HG02938 (cell line): ENCODE measurements around the gene DSCAML1.

ENCODE experiments used
- ATAC-seq: cut with Tn5 transposase; IDR thresholded peaks from one replicate; pipeline ENCODE4 v1.9.1; 2021; ENCODE audit warnings: mild to moderate bottlenecking, moderate library complexity; ENCODE audit not compliant: unreplicated experiment

Gene DSCAML1

DNA sequence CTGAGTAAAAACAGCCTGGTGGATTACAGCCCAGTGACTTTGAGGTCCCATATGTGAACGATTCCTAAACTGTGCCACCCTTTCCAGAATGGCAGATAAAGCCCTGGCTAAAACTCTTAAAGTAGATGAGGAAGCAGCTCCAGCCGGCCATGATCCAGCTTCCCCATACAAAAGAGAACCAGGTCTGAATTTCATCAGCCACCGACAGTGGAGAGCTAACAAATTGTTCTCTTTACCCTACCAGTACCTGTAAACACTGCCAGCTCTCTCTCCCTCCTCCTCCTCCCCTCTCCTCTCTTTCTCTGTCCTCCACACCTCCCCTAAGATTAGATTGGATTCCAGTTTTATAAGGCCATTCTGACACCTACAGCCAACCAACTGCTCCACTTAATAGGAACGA, 176.9 kb downstream of the DSCAML1 start:
- ATAC-seq, result no peak

DNA sequence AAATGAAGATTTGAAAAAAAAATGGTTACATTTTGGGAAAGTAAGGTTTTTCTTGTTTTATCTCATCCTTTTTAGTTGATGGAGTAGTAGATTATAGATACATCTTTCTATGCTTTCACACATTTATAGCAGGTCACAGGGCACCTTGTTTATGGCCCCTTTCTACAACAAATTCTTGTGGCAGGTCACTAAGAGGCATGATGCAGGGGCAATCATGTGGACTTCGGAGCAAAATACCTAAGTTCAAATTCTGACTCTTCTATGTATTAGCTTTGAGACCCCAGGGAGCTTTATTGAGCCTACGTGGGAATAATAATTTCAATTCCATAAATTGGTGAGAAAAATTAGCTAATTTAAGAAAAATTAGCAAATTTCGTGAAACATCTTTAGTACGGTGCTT, 177.4 kb downstream of the DSCAML1 start:
- ATAC-seq, result no peak

DNA sequence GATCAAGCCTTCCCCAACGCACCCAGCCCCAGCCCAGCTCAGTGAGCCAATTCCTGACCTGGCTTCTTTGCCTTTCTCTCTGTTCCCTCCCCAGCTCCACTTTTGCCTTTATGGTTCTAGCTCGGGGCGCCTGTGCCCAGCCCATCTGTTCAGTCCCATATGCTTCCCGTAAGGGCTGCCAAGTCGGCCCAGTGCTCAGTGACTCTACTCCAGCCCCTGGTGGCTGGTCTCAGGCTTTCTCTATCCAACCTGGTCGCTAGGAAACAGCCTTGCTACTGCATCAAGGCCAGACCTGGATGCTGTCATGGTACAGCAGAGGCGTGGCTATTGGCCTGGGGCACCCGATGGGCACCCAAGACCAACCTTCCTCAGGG, 178.0 kb downstream of the DSCAML1 start:
- ATAC-seq, result no peak

DNA sequence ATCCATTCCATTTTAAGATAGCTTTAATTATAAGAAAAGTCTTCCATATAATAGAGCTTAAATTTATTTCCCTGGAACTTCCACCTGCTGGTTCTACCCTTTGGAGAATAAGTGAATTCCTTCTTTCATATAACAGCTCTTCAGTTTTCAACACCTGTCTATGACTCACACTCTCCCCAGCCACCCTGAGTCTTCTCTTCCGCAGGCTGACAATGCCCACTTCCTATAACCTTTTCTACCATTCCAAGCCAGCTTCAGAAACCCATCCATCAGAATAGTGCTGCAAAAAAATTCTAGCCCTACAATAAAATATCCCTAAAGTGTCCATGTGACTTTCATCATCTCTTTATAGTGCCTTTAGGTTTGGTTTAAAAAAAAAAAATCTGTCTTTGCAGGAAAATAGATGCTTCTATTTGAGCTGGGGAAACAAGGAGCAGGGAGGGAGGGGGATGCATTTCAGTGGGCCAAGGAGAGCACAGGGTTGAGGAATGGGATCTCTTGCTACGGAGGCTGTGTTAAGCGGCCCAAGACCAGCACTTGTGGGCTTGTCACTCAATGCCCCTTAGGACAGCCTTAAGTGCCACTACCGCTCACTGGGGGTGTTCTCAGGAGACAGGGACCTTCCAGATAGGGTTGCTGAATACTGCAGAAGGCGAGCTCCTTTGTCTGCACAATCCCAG, 178.6 kb downstream of the DSCAML1 start:
- ATAC-seq, result no peak

DNA sequence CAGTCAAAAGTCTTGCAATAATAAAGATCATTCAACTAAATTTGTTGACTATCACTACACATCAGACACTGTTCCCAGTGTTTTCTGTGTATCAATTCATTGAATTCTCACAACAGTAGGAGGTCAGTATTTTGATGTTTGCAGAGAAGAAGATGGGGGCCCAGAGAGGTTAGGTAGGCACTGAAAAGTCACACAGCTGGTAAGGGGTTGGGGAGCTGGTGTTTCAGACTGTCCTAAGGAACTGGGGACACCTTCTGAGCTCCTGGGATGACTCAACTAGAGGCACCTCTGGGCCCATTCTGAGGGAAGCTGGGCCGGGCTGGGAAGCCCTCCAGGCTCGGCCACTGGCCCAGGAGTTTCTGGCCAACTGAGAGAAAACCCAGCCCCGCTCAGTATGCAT, 180.0 kb downstream of the DSCAML1 start:
- no peak for ATAC-seq

DNA sequence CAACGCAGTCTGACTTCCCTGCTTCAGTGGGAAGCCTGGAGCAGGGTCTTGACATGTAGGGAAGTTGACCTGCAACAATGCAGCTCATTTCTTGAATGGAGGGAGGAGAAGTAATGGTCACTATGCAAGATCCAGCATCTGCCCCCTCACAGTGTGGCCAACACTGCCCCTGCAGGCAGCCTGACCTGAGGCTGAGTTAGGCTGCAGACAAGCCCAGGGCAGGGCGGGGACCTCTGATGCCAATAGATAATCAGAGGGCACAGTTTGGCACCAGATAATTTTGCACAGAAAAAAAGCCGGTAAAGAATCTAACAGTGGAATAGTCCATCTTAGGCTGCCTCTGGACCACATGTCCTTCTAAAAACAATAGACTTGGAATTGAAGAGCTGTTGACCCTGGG, 182.3 kb downstream of the DSCAML1 start:
- no peak for ATAC-seq

DNA sequence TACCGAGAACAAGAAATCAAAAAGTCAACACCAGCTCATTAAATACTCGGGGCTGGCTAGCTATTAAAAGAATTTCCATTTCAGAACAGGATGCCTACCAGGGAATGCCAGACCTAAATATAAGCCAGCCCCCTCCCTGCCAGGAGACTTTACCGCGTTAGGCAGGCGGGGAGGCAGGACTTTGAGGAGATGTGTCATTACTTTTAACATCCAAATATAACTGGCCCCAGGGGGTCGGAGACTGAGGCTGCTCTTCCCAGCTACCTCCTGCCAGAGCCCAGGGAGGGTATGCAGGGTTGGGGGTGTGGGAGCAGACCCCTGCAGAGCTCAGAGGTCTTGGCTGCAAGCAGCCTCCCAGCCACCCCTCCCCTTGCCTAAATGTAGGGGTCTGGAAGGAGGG, 183.5 kb downstream of the DSCAML1 start:
- ATAC-seq, result no peak

DNA sequence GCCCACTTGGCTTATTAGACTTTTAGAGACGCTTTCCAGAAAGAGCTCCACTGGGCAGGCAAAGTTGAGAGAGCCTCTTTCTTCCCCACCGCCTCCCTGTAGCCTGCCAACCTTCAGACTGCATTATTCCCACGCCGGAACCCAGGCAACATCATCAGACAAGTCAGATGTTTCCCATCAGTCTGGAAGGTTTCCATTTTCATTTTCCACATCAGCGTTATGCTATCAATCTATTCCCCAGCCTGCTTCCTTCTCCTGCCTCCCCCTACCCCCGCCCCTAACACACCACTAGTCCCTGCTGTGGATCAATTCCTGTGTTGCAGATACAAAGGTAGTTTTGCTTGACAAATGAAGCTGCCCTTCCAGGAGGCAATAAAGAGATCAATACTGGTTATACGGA, 184.8 kb downstream of the DSCAML1 start:
- no peak for ATAC-seq

DNA sequence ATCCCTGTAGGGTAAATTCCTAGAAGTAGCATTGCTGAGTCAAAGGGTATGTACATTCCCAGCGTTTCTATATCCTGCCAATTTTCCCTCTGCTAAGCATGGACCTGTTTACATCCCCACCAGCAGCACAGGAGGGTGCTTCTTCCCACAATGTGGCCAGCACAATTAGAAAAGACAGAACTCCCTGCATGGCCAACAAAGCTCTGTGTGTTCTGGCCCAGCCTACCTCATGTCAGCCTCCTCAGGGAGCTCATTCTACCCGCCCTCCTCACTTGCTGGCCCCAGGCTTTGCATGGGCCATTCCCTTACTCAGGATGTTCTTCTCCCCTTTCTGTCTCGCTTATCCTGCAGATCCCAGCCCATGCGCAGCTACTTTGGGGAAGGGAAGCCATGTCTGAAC, 186.1 kb downstream of the DSCAML1 start:
- no peak for ATAC-seq

DNA sequence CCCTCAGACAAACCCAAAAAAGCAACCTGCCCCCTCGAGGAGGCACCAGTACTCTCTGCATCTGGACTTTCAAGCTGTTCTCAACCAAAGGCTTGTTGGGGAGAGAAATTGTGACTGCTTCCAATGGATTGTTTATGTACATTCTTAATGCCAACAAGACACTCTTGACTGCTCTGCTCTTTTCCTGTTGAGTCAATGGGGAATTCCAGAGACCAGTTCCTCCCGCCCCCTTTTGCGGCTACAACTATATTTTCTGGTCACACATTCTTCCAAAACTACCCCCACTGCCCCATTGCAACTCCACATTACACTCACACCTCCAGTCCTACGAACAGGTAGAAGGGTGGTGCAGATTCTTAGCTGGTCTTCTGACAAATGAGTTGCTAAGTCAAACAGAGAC, 187.0 kb downstream of the DSCAML1 start:
- no peak for ATAC-seq

DNA sequence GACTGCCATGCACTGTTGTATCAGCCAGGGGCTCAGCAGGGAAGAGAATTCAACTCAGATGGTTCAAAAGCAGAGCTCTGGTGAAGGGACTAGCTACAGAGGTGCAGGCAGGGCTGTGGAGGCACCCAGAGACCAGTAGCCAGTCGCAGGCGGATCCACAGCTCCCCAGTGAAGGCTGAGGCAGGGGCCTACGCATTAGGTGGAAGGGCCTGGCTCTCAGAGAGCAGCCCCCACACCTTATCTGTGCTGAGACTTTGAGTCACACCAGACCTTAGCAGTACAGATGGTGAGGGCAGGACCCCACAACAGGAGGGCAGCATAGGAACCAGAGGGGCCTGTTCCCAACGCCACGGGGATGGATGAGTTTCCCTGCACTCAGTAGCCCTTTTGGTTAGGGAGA, 189.6 kb downstream of the DSCAML1 start:
- no peak for ATAC-seq

DNA sequence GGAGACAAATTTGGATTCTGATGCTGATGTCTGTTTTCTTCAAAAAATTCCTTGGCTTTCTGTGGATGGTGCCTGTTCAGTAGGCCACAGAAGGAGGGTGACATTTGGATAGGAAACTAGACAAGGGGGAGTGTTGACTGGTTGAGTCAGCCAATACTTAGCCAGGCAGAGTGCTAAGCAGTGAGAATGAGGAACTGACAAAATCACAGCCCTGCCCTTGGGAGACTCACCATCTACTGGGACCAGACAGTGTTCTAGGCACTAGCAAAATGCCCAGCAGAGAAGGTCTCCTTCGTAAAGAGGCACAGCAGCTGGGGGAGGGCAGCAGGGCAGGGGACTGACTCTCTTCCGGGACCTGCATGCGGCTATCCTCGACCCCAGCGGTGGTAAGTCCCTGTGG, 190.2 kb downstream of the DSCAML1 start:
- ATAC-seq, result no peak

DNA sequence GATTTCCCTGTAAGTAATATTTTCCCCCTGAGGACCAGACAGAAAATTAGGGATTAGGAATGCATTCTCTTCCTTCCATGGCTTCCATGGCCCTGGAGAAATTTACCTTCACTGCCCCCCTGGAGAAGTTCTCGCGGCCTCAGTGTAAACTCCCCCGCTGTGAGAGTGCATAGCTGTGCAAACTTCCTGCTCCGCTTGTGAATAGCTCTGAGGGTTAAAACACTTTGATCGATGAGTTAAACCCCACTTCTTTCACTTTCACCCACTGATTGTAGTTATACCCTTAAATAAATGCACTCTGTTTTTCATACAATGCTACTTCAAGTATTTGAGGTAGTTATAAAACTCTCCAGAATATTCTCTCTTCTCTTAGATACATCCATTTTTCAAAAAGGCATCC, 190.8 kb downstream of the DSCAML1 start:
- ATAC-seq, result no peak

DNA sequence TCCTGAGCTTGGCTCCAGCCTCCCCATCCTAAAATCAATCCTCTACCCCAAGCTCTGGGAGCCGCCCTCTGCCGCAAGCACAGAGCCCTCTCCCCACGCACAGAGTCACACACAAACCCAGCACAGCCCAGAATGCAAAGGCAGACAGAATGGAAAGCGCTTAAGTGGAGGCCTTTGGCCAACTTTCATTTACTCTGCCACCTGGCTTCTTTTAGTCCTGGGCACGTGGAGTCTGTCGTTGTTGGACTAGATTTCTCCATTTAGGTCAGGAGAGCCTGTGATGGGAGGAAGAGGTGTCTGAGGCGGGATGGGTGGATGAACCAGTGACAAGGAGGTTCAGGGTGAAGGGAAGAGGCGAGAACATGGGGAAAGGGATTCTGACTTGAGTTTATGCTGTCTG, 191.7 kb downstream of the DSCAML1 start:
- ATAC-seq, result no peak

DNA sequence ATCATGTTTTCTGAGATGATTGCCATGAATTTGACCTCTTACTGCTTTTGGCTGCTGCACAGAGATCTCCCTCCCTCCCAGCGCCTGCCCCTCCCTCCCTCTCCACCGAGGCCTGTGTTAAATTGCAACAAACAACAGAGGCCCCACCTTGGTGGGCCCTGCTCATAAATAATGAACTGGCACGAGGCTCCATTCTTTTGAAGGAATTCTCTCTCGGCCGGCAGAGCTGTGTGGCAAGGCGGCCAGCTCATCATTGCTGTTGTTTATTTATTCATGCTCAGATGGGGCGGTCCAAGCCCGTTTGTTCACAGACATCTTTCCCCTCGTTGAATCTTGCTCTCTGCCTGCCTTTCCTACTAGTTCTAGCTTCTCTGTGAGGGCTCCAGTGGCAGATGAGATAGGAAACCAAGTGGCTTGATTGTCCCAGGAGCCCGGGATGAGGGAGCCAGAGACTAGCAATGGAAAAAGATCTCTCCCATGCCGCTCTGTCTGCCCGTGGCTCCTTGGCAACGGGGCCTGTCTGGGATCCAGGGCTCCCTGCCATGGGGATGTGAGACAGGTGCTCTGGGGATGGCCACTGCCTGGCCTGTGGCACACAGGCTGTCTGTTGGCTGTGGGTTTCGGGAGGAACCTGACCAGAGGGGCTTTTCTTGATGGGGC, 192.6 kb downstream of the DSCAML1 start:
- ATAC-seq, result no peak

DNA sequence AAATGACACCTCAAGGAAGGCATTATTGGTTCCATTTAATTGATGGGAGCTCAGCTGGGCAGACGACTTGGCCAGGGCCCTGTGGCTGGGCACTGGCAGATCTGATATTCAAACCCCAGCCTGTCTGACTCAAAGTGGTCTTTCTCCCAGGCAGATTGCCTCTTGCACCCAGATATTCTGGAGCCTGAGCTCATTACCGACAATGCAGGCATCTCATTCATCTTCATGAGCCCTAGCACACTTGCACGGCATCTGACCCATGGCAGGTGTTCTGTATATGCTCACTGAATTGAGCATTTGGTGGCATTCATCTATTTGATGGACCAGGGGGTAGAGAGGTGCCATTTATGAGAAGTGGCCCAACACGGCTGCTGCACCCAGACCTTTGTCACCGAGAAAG, 193.1 kb downstream of the DSCAML1 start:
- ATAC-seq, result no peak

DNA sequence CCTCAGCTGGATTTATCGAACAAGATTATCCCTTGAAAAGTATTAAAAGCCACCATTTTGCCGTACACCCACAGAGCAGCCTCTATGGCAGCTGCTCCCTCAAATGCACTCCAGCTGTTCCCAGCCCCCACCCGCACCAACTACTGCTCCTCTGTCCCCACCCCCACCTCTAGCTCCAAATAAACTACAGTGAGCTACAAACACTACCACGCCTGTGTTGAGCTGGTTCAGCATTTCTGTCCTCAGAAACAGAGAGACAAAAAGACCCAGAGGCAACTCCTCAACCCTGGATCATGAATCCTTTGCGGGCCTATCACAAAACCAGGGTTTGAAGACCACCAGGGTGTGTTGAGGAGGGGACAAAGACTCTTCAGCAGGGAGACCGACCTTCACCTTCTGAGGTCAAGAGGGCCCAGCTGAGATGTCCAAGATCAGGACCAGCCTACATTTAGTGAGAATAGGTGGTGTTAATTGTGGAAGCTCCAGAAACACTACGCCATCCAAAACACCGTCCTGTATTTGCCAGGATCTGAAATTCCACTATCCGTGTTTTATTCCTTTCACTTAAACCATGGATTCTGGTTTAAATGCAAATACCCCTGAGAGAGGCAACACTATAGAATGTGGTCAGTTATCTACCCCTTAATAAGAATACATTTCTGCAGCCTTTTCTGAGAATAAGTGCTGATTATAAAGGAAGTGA, 195.9 kb downstream of the DSCAML1 start:
- ATAC-seq, result no peak

DNA sequence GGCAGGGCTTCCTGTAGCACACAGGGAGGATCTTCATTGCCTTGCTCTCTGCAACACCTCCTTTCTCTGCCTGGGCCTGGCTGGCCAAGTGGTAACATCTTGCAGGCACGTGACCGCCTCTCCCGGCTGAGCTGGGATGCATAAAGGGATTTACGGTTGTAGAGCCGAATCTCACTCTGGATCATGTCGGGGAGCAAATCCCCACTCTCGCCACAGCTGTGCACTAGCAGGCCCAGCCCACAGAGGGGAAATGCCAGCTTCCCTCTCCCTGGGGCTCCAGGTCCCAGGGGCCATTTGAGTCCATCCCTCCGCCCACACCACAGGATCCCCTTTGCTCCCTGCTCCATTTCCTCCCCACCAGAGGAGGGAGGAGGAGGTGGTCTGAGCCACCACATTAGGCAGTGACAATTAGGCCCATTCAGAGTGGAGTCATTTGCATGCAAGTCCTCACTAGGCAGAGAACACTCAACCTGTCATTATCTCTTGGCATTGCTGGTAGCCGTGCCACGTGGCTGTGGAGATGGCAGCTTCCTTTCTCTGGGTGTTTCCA, 196.7 kb downstream of the DSCAML1 start:
- no peak for ATAC-seq

DNA sequence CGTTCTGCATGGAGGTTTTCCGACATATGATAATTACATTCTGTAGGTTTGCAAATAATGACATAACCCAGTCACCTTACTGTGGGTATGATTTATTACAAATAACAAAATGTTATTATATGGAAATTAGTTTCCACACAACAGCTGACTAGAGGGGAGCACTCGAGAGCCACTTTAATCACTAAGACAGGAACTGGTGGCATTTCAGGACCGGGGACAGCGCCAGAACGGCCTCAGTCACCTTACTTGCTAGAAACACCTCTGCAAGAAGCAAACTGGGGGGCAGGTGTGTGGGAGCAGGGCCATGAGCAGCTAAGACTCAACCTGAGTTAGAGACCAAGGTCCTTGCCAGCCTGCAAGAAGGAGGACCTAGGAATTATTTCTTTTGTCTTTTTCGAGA, 199.9 kb downstream of the DSCAML1 start:
- no peak for ATAC-seq

DNA sequence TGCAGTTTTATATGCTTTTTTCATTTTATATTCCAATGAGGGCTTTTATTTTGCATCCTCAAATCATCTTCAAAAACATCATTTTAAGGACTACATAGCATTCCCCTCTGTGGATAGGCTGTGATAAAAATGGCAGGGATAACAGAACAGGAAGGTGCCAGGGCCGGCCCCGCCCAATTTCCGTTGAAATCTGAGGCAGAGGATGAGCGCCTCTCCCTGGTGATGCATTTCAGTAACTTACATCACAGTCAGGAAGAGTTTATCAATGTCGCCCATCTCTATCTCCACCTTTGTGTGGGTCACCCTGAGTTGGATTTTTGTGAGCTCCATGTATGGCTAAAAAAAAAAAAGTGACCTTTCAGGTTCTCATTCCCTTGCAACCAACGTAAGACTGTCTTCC, 201.6 kb downstream of the DSCAML1 start:
- no peak for ATAC-seq

DNA sequence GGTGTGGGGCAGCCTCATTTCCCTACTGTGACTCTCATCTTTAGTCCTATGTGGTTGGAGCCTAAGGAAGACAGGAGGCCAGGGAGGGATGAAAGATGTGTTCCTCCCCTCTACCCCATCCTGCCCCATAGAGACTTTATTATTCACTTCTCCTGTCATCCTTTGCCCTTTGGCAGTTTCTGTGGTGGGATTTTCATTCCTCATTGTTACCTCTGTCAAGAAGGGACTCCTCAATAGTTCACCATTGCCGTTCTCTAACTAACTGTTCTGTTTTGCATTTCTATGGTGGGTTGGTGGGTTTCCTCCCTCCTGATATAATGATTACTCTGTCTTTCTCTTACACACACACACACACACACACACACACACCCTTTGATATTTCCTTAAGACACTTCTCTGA, 202.3 kb downstream of the DSCAML1 start:
- ATAC-seq, result no peak

DNA sequence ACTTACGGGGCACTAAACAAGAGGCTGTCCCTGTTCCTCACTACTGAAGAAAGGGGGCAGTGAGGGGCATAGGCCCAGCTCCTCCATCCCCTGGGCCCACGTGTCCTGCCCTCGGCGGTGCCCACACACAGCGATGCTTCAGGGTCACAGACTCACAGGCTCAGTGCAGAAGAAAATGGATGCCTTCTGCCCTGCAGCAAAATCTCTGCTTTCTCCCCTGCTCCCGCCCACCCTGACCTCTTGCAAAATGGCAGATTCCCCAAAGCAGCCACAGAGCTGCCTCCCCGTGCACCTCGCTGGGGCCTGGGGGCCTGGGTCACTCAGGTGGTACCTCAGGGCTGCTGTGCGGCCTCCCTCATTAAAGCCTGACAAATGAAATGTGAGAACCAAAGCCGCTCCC, 204.0 kb downstream of the DSCAML1 start:
- ATAC-seq, result no peak
